Heart left ventricle (tissue), 16 donors: ENCODE results near the gene KRT2. TPM values are rescaled to one million over a fixed set of nuclear protein-coding genes. Genes with fewer than 3 reads are reported as not detected.

Source experiments
- ATAC-seq, 4 donors: fragments of 200-7000 bp; cut with Tn5 transposase; one replicate each; pipeline ENCODE4 v1.9.1; 2020 to 2022; ENCODE audit warnings: moderate library complexity in 4 of 4, mild to moderate bottlenecking in 3 of 4, moderate number of reproducible peaks in 1 of 4
- DNase-seq, 5 donors: peaks; one replicate each; pipeline ENCODE4 v3.0.0-alpha.2; 2020
- H3K27ac ChIP-seq, 12 donors: fragments of 200-600 bp; sonication (generic) in 4 of 12; one replicate each; pipeline versions ENCODE4 v1.5.0 to v1.8.0; 2016 to 2022; ENCODE audit warnings: mild to moderate bottlenecking in 2 of 12
- H3K27me3 ChIP-seq, 9 donors: fragments of 200-600 bp; sonication (generic) in 2 of 9; one replicate each; pipeline versions ENCODE4 v1.5.1 to v1.8.0; 2016 to 2022; ENCODE audit warnings: mild to moderate bottlenecking in 3 of 9
- H3K36me3 ChIP-seq, 9 donors: fragments of 200-600 bp; sonication (generic) in 2 of 9; one replicate each; pipeline versions ENCODE4 v1.5.0 to v1.8.0; 2018 to 2022; ENCODE audit warnings: mild to moderate bottlenecking in 2 of 9
- H3K4me1 ChIP-seq, 12 donors: fragments of 200-600 bp; sonication (generic) in 4 of 12; one replicate each; pipeline versions ENCODE4 v1.5.0 to v1.8.0; 2016 to 2022; ENCODE audit warnings: mild to moderate bottlenecking in 3 of 12
- H3K4me3 ChIP-seq, 12 donors: fragments of 200-600 bp; sonication (generic) in 4 of 12; one replicate each; pipeline versions ENCODE4 v1.5.0 to v1.8.0; 2017 to 2022; ENCODE audit warnings: mild to moderate bottlenecking in 9 of 12, moderate library complexity in 4 of 12
- H3K9me3 ChIP-seq, 12 donors: fragments of 200-600 bp; sonication (generic) in 4 of 12; one replicate each; pipeline versions ENCODE4 v1.5.0 to v1.8.0; 2016 to 2022; ENCODE audit warnings: mild to moderate bottlenecking in 1 of 12
- POLR2A ChIP-seq, 2 donors: fragments of 450-650 bp; IDR thresholded peaks; one replicate each; pipeline ENCODE4 v1.6.1; 2017; ENCODE audit warnings: antibody characterized with exemption in 2 of 2, mild to moderate bottlenecking in 2 of 2, moderate library complexity in 2 of 2
- WGBS, 4 donors: extraction: QIAGEN DNeasy Blood & Tissue Kit in 2 of 4; methylation state at CpG; one replicate each; pipeline versions ENCODE4 v1.1.5 to v1.1.7; 2013 to 2018; 5-methylcytosine and 5-hydroxymethylcytosine counted together
- intact Hi-C, 10 donors: fragments of 100-400 bp; cut with DNase I; formaldehyde crosslinking; loops; one replicate each; pipeline versions ENCODE4 v1.11.1 to v1.14.2; 2022
- polyA plus RNA-seq, 2 donors: library from polyadenylated mRNA; stranded (reverse); fragments of 200-250 nt; gene quantifications; one replicate each; pipeline ENCODE4 v1.2.3, GENCODE V29; 2013
- total RNA-seq, 9 donors: library from RNA; depleted of rRNA in 2 of 9; stranded (reverse); fragments of >200 nt in 2 of 9; fragmentation: NEBNext Ultra II Directional in 3 of 9; extraction: Animal tissue kit (Norgen Biotek cat#: 25700) in 3 of 9; gene quantifications; one replicate each; pipeline versions ENCODE4 v1.1.0 to v1.2.4, GENCODE V29; 2016 to 2023
- TF ChIP-seq, protein P1 (sequence below), 12 donors: fragments of 200-600 bp; sonication (generic) in 4 of 12; IDR thresholded peaks; one replicate each; pipeline versions ENCODE4 v1.5.0 to v1.8.0; 2018 to 2022; ENCODE audit warnings: antibody characterized with exemption in 12 of 12, mild to moderate bottlenecking in 5 of 12
- donor health status: ischemic (EF 13 %, LVEDD 7.1; RV severe dilation, severe dysfunction).
- donor health status: healthy with polysubstance abuse.
- donor health status: DM: no; HTN: yes; CAD: no.
- donor health status: DM: no; HTN: no; CAD: no.
- donor health status: ischemic (EF 25% LVEDD 6.9; RV normal size, moderate dysfunction).
- donor health status: ischemic (EF 25% LVEDD 5.7; RV mildly dilated, moderate dysfunction).
- donor health status: healthy.
- donor health status: DM: yes; HTN: yes; CAD: no.
- donor health status: ischemic (EF 35%, LVEDD 5.7; RV mildly dilated, moderate dysfunction).
- donor health status: nonischemic (EF 11% LVEDD 7.7; RV severe dilation, severe dysfunction).
- donor health status: DM: yes; HTN: yes; CAD: no.
- donor health status: PGD.
- donor health status: ischemic (EF 29% LVEDD 5.4; RV normal size, mild dysfunction).
- donor health status: nonischemic (EF 23%, LVEDD 6.1; RV moderate dilation, normal function).

Gene KRT2
- total and polyA plus RNA-seq, 11 donors: not detected

DNA sequence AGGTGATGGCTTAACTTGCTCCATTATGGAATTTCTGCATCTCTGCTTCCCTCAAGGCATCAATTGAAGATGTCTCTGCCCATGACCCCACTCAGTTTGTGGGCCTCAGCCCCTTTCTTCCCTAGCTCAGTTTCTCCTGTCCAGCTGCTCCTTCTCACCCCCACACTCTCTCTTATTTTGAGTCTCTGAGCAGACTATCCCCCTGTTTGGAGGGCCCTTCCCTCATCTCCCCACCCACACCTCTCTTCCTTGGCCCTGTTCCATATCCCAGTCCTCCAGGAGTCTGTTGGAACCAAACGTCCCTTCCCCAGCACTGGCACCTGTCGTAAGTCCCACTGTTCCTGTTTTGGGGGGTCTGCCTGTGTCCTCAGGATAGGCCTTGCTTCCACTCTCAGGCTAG lies 36.5 kb upstream of the KRT2 start:
- no peak for DNase-seq
- H3K4me1 ChIP-seq: peaks cover 0 to 10% (median 4%) of the 10 kb centered on the region in 12 donors
- peaks cover 9 to 74% (median 32%) of the 10 kb centered on the region in 9 donors for H3K27me3 ChIP-seq
- no peak for ATAC-seq
- no peaks in the 10 kb centered on the region for H3K36me3 ChIP-seq
- no peak overlapping the region for H3K4me3 ChIP-seq
- H3K9me3 ChIP-seq: no peaks in the 10 kb centered on the region
- TF ChIP-seq, protein P1, sequence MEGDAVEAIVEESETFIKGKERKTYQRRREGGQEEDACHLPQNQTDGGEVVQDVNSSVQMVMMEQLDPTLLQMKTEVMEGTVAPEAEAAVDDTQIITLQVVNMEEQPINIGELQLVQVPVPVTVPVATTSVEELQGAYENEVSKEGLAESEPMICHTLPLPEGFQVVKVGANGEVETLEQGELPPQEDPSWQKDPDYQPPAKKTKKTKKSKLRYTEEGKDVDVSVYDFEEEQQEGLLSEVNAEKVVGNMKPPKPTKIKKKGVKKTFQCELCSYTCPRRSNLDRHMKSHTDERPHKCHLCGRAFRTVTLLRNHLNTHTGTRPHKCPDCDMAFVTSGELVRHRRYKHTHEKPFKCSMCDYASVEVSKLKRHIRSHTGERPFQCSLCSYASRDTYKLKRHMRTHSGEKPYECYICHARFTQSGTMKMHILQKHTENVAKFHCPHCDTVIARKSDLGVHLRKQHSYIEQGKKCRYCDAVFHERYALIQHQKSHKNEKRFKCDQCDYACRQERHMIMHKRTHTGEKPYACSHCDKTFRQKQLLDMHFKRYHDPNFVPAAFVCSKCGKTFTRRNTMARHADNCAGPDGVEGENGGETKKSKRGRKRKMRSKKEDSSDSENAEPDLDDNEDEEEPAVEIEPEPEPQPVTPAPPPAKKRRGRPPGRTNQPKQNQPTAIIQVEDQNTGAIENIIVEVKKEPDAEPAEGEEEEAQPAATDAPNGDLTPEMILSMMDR (IDR thresholded peaks at IDR 0.05): no peak
- no peak for TF ChIP-seq POLR2A (IDR thresholded peaks at IDR 0.05)
- intact Hi-C loops: no loop called here
- H3K27ac ChIP-seq: no peak overlapping the region
- 63 to 74% (median 67%) methylated on average over 2 of the region's 2 CpGs for WGBS, 4 donors

DNA sequence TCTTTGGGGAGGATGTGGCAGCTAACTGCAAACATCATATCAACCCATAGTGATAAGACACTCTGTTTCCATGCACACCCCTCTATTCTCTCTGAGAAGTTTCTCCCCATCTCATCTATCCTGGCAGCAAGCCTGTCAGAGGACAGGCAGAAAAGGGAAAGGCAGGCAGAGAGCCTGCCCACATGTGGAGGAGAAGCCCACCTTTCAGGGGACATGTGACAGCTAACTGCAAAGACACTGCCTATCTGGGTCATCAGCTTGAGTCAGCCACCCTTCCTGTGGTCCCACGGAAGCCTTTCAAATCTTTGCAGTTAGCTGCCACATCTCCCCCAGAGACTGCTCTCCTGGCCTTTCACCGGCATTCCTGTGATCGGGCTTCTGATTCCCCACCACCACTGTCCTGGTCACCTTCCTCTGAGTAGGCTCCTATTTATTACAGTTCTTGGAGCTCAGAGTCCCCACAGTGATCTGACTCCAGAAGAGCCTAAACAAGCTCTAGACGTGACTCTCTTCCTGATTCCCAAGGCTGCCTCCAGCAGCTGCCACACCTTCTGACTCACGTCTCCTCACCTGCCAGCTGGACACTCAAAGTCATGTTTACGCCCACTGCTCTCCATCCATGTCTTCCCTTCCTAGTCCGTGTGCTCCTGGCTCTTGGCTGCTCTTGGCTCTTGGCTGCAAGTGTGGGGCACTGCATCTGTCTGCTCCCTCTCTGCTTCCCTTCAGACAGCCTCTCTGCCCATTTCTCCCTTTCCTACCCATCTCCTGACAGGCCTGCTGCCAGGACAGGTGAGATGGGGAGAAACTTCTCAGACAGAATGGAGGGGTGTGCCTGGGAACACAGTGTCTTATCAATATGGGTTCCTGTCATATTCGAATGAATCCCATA lies 35.7 kb upstream of the KRT2 start:
- peaks cover 9 to 69% (median 30%) of the 10 kb centered on the region in 9 donors for H3K27me3 ChIP-seq
- ATAC-seq: no peak

DNA sequence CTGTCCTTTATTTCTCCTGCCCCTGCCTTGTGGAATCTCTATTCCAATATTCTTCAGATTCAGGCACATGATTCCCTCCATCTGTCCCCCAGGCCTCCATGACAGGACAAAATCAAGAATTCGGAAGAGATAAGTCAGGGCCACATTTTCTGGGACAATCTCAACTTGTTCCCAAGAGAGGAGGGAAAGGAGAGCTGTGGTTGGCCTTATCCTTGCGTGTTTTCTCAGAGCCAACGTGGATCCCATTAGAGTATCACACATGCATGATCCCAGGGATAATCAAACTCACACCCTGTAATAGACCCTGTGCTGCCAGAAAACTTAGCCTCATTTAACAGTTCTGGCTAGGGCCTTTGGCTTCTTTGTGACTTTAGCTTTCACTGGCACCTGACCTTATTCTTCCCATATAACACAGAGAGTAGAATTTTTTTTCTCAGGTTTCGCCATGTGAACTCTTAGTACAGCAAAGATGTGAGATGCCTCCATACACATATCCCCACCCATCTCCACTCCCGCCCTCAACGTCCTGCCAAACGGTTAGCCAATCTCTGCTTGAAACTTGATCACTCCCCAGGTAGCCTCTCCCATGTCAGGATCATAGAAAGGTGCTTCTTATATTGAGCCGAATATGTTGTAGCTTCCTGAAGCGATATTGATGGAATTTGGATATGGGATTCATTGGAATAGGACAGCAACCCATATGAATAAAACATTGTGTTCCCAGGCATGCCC lies 34.9 kb upstream of the KRT2 start:
- intact Hi-C loops: no loop called here
- Histone ChIP-seq H3K36me3 (no peaks in the 10 kb centered on the region), H3K4me1 (peaks cover 0 to 10% (median 4%) of the 10 kb centered on the region in 12 donors), H3K27ac (no peak overlapping the region), H3K4me3 (no peak overlapping the region), H3K9me3 (no peaks in the 10 kb centered on the region), H3K27me3 (peaks cover 9 to 61% (median 30%) of the 10 kb centered on the region in 9 donors)
- DNase-seq (no peak), ATAC-seq (no peak)
- WGBS, 4 donors: 76 to 82% (median 77%) methylated on average over 9 of the region's 9 CpGs
- TF ChIP-seq, protein P1 (IDR thresholded peaks at IDR 0.05): no peak
- TF ChIP-seq POLR2A (IDR thresholded peaks at IDR 0.05): no peak

More for the DNA sequence above, 35.7 kb upstream of the KRT2 start:
- intact Hi-C loops: no loop called here
- Histone ChIP-seq H3K4me3 (no peak overlapping the region), H3K9me3 (no peaks in the 10 kb centered on the region), H3K4me1 (peaks cover 0 to 10% (median 4%) of the 10 kb centered on the region in 12 donors), H3K27ac (no peak overlapping the region), H3K36me3 (no peaks in the 10 kb centered on the region)
- 72 to 83% (median 79%) methylated on average over 8 of the region's 8 CpGs for WGBS, 4 donors
- no peak for DNase-seq
- no peak for TF ChIP-seq POLR2A (IDR thresholded peaks at IDR 0.05)

DNA sequence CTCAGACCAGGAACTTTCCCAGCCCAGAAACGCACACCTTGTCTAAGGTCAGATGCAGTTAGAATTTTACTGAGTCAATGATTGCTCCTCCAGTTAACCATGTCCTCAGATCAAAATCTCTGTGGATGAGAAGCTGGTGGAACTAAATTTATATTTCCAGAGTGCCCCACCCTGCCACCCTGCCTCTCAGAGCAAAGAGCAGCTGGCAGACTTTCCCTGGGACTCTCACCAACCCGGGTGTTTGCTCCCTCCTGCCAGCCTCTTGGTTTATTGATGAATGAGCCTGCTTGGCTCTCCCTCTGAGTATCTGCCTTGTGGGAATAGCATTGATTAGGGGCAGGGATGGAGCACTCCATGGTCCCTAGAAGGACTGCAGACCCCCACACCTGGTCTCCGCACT lies 34.1 kb upstream of the KRT2 start:
- peaks cover 0 to 7% (median 3%) of the 10 kb centered on the region in 12 donors for H3K4me1 ChIP-seq
- intact Hi-C loops: no loop called here
- TF ChIP-seq, protein P1 (IDR thresholded peaks at IDR 0.05): no peak
- TF ChIP-seq POLR2A (IDR thresholded peaks at IDR 0.05): no peak
- no peak for DNase-seq
- H3K27me3 ChIP-seq: peaks cover 3 to 55% (median 28%) of the 10 kb centered on the region in 9 donors
- no peaks in the 10 kb centered on the region for H3K36me3 ChIP-seq
- no peak overlapping the region for H3K4me3 ChIP-seq
- H3K9me3 ChIP-seq: no peaks in the 10 kb centered on the region
- ATAC-seq: no peak
- H3K27ac ChIP-seq: no peak overlapping the region
- WGBS, 4 donors: 82 to 90% (median 86%) methylated on average over 3 of the region's 3 CpGs
